SK-N-SH (cell line): ENCODE results near the gene DNAH7. TPM values are rescaled to one million over a fixed set of nuclear protein-coding genes. Genes with fewer than 3 reads are reported as not detected.

Source experiments
- CTCF ChIA-PET: fragments of 300-600, 350-600 bp; formaldehyde crosslinking; extraction: SDS; loops from one replicate; lab custom pipeline; 2021; lab: Yijun Ruan, JAX
- POLR2A ChIA-PET: fragments of 350-600 bp; sonication (Branson Sonifier 250); formaldehyde crosslinking; extraction: SDS; loops from one replicate; lab custom pipeline; 2020; ENCODE audit warnings: antibody characterized with exemption, inconsistent platforms; lab: Yijun Ruan, JAX
- DNase-seq: peaks from one replicate; pipeline ENCODE4 v3.0.0; 2012
- H2AFZ ChIP-seq: fragments of 200-600 bp; sonication (generic); 2 replicates; pipeline ENCODE4 v1.8.1; 2016; ENCODE audit warnings: antibody characterized with exemption, mild to moderate bottlenecking, low read depth
- H3F3A ChIP-seq: fragments of 200-600 bp; sonication (generic); replicated peaks from 2 replicates; pipeline ENCODE3; 2016; ENCODE audit warnings: antibody characterized with exemption, mild to moderate bottlenecking; ENCODE audit not compliant: insufficient read depth
- H3K27ac ChIP-seq, 2 experiments: fragments of 200-500 bp in 1 of 2; fragments of 200-600 bp in 1 of 2; sonication (Bioruptor generic) in 1 of 2; sonication (generic), shearing (Covaris generic) in 1 of 2; 2 replicates each; pipeline versions ENCODE4 v1.5.1 to v1.6.1; 2014 to 2016; ENCODE audit warnings: low read depth in 2 of 2, inconsistent platforms in 1 of 2, low read length in 1 of 2, mild to moderate bottlenecking in 1 of 2, mixed read lengths in 1 of 2
- H3K27me3 ChIP-seq: fragments of 200-600 bp; sonication (generic), shearing (Covaris generic); 2 replicates; pipeline ENCODE4 v1.6.1; 2016; ENCODE audit warnings: mixed run types; ENCODE audit not compliant: insufficient read depth
- H3K36me3 ChIP-seq, 2 experiments: fragments of 200-500 bp in 1 of 2; fragments of 200-600 bp in 1 of 2; sonication (Bioruptor generic) in 1 of 2; sonication (generic) in 1 of 2; replicated peaks in 1 of 2; 2 replicates each; pipeline versions ENCODE3 to v1.5.1; 2014 to 2016; ENCODE audit warnings: low read length in 1 of 2, mild to moderate bottlenecking in 1 of 2; ENCODE audit not compliant: insufficient read depth in 2 of 2, control insufficient read depth in 1 of 2
- H3K4me1 ChIP-seq, 2 experiments: fragments of 200-500 bp in 1 of 2; fragments of 200-600 bp in 1 of 2; sonication (Bioruptor generic) in 1 of 2; sonication (generic), shearing (Covaris generic) in 1 of 2; 2 replicates each; pipeline versions ENCODE4 v1.5.1 to v1.6.1; 2014 to 2016; ENCODE audit warnings: low read depth in 1 of 2, low read length in 1 of 2, mixed run types in 1 of 2; ENCODE audit not compliant: insufficient read depth in 2 of 2, control insufficient read depth in 1 of 2
- H3K4me2 ChIP-seq: fragments of 200-600 bp; sonication (generic), shearing (Covaris generic); 2 replicates; pipeline ENCODE4 v1.6.1; 2017; ENCODE audit warnings: mixed run types
- H3K4me3 ChIP-seq, 2 experiments: fragments of 200-500 bp in 1 of 2; fragments of 200-600 bp in 1 of 2; sonication (Bioruptor generic) in 1 of 2; sonication (generic), shearing (Covaris generic) in 1 of 2; 2 replicates each; pipeline versions ENCODE4 v1.5.1 to v1.8.1; 2014 to 2016; ENCODE audit warnings: low read depth in 2 of 2, inconsistent platforms in 1 of 2, low read length in 1 of 2, mild to moderate bottlenecking in 1 of 2, mixed read lengths in 1 of 2, moderate library complexity in 1 of 2
- H3K79me2 ChIP-seq: fragments of 200-600 bp; sonication (generic); 2 replicates; pipeline ENCODE4 v1.8.1; 2017; ENCODE audit warnings: mild to moderate bottlenecking; ENCODE audit not compliant: insufficient read depth
- H3K9ac ChIP-seq: fragments of 200-600 bp; sonication (generic); 2 replicates; pipeline ENCODE4 v1.6.1; 2017; ENCODE audit warnings: mixed run types
- H3K9me2 ChIP-seq: fragments of 200-600 bp; sonication (generic); 2 replicates; pipeline ENCODE4 v1.6.1; 2017; ENCODE audit warnings: mixed run types
- H3K9me3 ChIP-seq: fragments of 200-600 bp; sonication (generic); 2 replicates; pipeline ENCODE4 v1.6.1; 2017; ENCODE audit warnings: mixed run types, mild to moderate bottlenecking, moderate library complexity
- H4K20me1 ChIP-seq: fragments of 200-600 bp; sonication (generic); 2 replicates; pipeline ENCODE4 v1.6.1; 2017; ENCODE audit warnings: mild to moderate bottlenecking, mixed run types; ENCODE audit not compliant: insufficient read depth
- CHD2 ChIP-seq: fragments of 150-350 bp; IDR thresholded peaks from 2 replicates; pipeline ENCODE4 v1.6.1; 2018; ENCODE audit warnings: low read length; ENCODE audit not compliant: partially characterized antibody
- ELF1 ChIP-seq: IDR thresholded peaks from 2 replicates; pipeline ENCODE4 v1.4.0; 2012
- EP300 ChIP-seq, 2 experiments: IDR thresholded peaks; 2 replicates each; pipeline versions ENCODE4 v1.4.0 to v1.6.1; 2012; ENCODE audit warnings: borderline replicate concordance in 1 of 2, low read depth in 1 of 2, low read length in 1 of 2
- FOXJ3 ChIP-seq: sonication (generic); formaldehyde crosslinking; IDR thresholded peaks from 2 replicates; pipeline ENCODE4 v1.5.1; 2020; ENCODE audit warnings: mild to moderate bottlenecking, missing genetic modification reagents
- GATA2 ChIP-seq: sonication (generic); formaldehyde crosslinking; IDR thresholded peaks from 2 replicates; pipeline ENCODE4 v1.5.0; 2020; ENCODE audit warnings: mild to moderate bottlenecking, missing genetic modification reagents
- POLR2AphosphoS5 ChIP-seq: IDR thresholded peaks from 2 replicates; pipeline ENCODE4 v1.6.1; 2012; ENCODE audit warnings: low read depth, low read length
- RAD21 ChIP-seq: IDR thresholded peaks from 2 replicates; pipeline ENCODE4 v1.6.1; 2012; ENCODE audit warnings: mild to moderate bottlenecking, low read length
- RCOR1 ChIP-seq: fragments of 150-350 bp; IDR thresholded peaks from 2 replicates; pipeline ENCODE4 v1.6.1; 2017; ENCODE audit warnings: antibody characterized with exemption, low read length
- REST ChIP-seq: IDR thresholded peaks from 2 replicates; pipeline ENCODE4 v1.6.1; 2012; ENCODE audit warnings: mild to moderate bottlenecking, low read depth, low read length, moderate library complexity
- RXRA ChIP-seq: IDR thresholded peaks from 2 replicates; pipeline ENCODE4 v1.4.0; 2012; ENCODE audit warnings: low read depth, mild to moderate bottlenecking, borderline replicate concordance
- SIN3A ChIP-seq: IDR thresholded peaks from 2 replicates; pipeline ENCODE4 v1.6.1; 2012; ENCODE audit warnings: low read depth, mild to moderate bottlenecking, low read length, moderate library complexity, borderline replicate concordance
- SMC3 ChIP-seq: IDR thresholded peaks from 2 replicates; pipeline ENCODE4 v1.6.1; 2012; ENCODE audit warnings: low read depth, low read length, improper control_type of control experiment
- TAF1 ChIP-seq: IDR thresholded peaks from 2 replicates; pipeline ENCODE4 v1.6.1; 2012; ENCODE audit warnings: low read depth, mild to moderate bottlenecking, low read length, moderate library complexity, borderline replicate concordance
- YY1 ChIP-seq: IDR thresholded peaks from 2 replicates; pipeline ENCODE4 v1.4.0; 2012; ENCODE audit warnings: low read depth, mild to moderate bottlenecking
- WGBS: methylation state at CpG from one replicate; pipeline ENCODE4 v1.1.6; 2017; ENCODE audit warnings: low lambda C conversion rate; 5-methylcytosine and 5-hydroxymethylcytosine counted together
- polyA plus RNA-seq, 3 experiments: library from polyadenylated mRNA; depleted of rRNA; stranded (reverse); fragments of >200 nt; gene quantifications; 2 replicates each; pipeline ENCODE4 v1.2.3, GENCODE V29; 2012
- TF ChIP-seq, protein P1 (sequence below): fragments of 150-350 bp; IDR thresholded peaks from 2 replicates; pipeline ENCODE4 v1.6.1; 2016; ENCODE audit warnings: mild to moderate bottlenecking, low read depth, low read length

The DNAH7 gene
- polyA plus RNA-seq, 1 of the 3 experiments (the other 2 are of a cell fraction): 1.2 TPM

GRCh38 chr2:195763866-195764265 is 304.8 kb downstream of the DNAH7 start:
- no peaks in the 10 kb centered on the region for H3K27me3 ChIP-seq
- H3K9me2 ChIP-seq: no peaks in the 10 kb centered on the region
- H3K4me1 ChIP-seq: no peaks in the 10 kb centered on the region
- H3K36me3 ChIP-seq: no peaks in the 10 kb centered on the region
- H3K4me3 ChIP-seq: no peak overlapping the region
- 0 out of 2 replicates have a peak, but pooled peaks cover 4% of the 10 kb centered on the region for H3K9me3 ChIP-seq
- no peak for DNase-seq
- no peaks in the 10 kb centered on the region for H3F3A ChIP-seq
- no peak overlapping the region for H3K9ac ChIP-seq
- TF ChIP-seq SIN3A: no peak
- no peak for TF ChIP-seq RAD21
- TF ChIP-seq TAF1: no peak
- TF ChIP-seq ELF1: no peak
- H4K20me1 ChIP-seq: no peaks in the 10 kb centered on the region
- POLR2A ChIA-PET: no interaction called here
- no peak overlapping the region for H2AFZ ChIP-seq
- CTCF ChIA-PET: no interaction called here
- no peak overlapping the region for H3K27ac ChIP-seq
- H3K79me2 ChIP-seq: no peaks in the 10 kb centered on the region
- H3K4me2 ChIP-seq: no peak overlapping the region

- no peak overlapping the region for H3K4me3 ChIP-seq
- TF ChIP-seq SMC3 (no peak), RXRA (no peak), GATA2 (no peak), EP300 (IDR thresholded peaks at IDR 0.05; ENCODE audit: borderline replicate concordance in 1 of 2, low read depth in 1 of 2, low read length in 1 of 2) (no peak), FOXJ3 (no peak), POLR2AphosphoS5 (no peak), REST (no peak), RCOR1 (no peak), YY1 (no peak), ELF1 (no peak), CHD2 (no peak)
- TF ChIP-seq, protein P1, sequence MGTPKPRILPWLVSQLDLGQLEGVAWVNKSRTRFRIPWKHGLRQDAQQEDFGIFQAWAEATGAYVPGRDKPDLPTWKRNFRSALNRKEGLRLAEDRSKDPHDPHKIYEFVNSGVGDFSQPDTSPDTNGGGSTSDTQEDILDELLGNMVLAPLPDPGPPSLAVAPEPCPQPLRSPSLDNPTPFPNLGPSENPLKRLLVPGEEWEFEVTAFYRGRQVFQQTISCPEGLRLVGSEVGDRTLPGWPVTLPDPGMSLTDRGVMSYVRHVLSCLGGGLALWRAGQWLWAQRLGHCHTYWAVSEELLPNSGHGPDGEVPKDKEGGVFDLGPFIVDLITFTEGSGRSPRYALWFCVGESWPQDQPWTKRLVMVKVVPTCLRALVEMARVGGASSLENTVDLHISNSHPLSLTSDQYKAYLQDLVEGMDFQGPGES: no peak
- no peak overlapping the region for H3K4me2 ChIP-seq
- H3K36me3 ChIP-seq: no peaks in the 10 kb centered on the region
- no peak overlapping the region for H3K27ac ChIP-seq
- 0 out of 2 replicates have a peak, but pooled peaks cover 4% of the 10 kb centered on the region for H3K9me3 ChIP-seq
- peaks cover 5% of the 10 kb centered on the region for H3F3A ChIP-seq
- no peaks in the 10 kb centered on the region for H3K27me3 ChIP-seq
- no peaks in the 10 kb centered on the region for H3K9me2 ChIP-seq
- ChIA-PET CTCF (interaction anchor here (1.1 kb wide), 1 partner anchor 15 kb away, joined by 4 read pairs; no protein-coding TSS in a partner anchor), POLR2A (no interaction called here)
- H2AFZ ChIP-seq: no peak overlapping the region
- DNase-seq: no peak
- H3K79me2 ChIP-seq: no peaks in the 10 kb centered on the region
- no peaks in the 10 kb centered on the region for H3K4me1 ChIP-seq
- H3K9ac ChIP-seq: no peak overlapping the region
- 100% methylated on average over 1 of the region's 1 CpG for WGBS
- no peaks in the 10 kb centered on the region for H4K20me1 ChIP-seq
These were observed 308.8 kb downstream of the DNAH7 start for GRCh38 chr2:195759877-195760276.
